HCEC 1CT (cell line): Measurements from ENCODE around the gene SNAPC1.

Experiments used
- DNase-seq: peaks from one replicate; pipeline ENCODE4 v3.0.0-alpha.2; 2017

Gene SNAPC1

DNA sequence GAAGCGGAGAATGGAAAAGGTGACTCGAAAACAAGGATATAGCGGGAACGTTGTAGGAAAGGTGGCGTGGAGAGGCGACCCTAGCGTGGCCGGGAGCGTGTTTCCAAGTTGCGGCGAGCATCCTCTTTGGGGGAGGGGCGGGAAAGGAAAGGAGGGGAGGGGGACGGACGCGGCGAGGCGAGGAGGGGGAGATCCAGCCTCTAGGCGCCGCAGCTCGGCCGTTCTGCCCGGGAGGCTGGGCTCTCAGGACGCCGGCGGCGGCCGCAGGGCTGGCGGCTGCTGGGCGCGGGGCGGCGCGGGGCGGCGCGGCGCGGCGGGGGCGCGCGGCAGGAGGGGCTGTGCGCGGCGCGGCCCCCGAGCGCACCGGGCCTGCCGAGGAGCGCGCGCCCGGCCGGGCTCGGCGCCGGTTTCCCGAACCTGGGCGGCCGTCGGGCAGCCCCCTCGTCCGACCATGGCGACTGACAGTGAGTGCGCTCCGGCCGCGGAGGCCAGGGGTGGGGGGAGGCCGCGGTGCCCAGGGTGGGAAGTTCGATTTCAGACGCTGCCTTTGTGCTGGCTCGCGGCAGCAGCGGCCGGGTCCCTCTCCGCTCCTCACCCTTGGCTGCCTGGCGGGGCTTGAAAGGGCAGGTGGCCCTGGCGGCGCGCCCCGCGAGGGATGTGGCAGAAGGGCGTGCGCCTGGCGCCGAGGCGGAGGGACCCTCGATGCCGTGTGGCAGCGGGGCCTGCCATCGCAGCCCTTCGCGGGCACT lies 50.3 kb downstream of the SNAPC1 start, which contains the start of gene SYT16:
TSS of gene SYT16 (plus strand) at position 357 of the 749 bp plus-strand sequence.
- no peak for DNase-seq

DNA sequence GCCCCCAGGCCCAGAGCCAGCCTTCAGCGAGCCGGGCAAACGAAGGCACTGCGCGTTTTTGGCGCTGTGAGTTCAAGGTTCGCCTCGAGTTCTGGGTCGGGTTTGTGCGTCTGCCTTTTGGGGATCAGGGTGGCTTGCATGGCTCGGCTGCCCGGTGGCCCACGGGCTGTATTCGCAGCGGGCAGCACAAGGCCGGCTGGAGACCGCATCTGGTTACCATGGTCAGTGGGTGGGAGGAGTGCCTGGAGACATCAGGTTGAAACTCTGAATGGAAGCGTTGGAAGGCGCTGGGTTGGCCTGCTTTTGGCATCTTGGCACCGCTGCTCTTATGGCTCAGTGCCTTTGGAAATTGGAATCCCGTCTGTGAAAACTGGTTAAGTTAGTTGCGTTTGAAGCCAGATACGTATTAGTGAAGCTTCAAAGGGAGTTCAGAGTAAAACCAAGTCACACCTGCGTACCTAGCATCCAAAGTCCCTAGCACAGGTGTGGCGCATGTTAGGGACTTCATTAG lies 50.9 kb downstream of the SNAPC1 start:
- DNase-seq = no peak

- no peak for DNase-seq
Measured at GRCh38 chr14:61822458-61822857, 60.2 kb downstream of the SNAPC1 start.

GRCh38 chr14:61832783-61833182 lies 70.6 kb downstream of the SNAPC1 start:
- DNase-seq = no peak

DNA sequence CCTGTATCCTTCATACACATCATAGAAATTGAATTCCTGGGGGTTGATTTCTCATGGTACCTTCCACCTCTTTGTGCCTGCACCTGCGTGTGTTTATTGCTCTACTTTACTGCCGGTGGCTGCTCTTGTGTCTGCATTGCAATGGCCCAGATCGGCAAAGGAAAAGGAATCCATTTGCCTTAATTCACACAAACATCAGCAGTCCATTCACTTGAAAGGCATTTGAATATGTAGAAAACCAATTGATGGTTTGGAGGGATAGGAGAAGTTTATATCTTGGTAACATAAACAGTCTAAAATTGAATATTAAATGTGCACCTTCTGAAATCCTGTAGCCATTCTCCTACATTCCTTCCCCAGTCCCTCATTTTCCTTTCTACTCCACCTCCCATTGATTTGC lies 74.0 kb downstream of the SNAPC1 start:
- DNase-seq = no peak

- DNase-seq = no peak
Measured at GRCh38 chr14:61836807-61837206, 74.6 kb downstream of the SNAPC1 start.

GRCh38 chr14:61837336-61838229 lies 75.4 kb downstream of the SNAPC1 start:
- DNase-seq = peak; percentile 72

DNA sequence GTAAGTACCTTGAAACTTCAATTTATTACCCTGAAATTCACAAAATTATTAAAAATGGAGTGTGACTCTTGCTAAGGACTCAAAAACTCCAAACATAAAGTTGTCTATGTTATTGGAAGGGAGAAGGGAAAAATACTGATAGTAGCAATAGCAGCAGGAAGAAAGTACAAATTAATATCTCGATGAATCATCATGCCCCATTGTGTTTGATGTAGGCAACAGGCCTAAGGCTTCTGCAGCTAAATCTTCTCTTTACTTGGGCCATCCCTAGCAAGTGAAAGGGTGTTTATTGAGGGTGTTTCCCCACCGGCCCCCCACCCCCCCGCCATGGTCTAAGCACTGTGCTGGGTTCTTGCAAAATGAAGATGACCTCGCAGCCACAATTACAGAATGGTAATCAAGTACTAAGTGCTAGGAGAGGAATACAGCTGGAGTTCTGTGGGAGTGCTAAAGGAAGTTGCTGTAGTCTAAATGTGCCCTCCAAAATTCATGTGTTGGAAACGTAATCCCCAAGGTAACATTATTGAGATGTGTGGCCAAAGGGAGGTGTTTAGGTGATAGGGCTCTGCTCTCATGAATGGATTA lies 76.5 kb downstream of the SNAPC1 start:
- DNase-seq = peak; percentile 14

DNA sequence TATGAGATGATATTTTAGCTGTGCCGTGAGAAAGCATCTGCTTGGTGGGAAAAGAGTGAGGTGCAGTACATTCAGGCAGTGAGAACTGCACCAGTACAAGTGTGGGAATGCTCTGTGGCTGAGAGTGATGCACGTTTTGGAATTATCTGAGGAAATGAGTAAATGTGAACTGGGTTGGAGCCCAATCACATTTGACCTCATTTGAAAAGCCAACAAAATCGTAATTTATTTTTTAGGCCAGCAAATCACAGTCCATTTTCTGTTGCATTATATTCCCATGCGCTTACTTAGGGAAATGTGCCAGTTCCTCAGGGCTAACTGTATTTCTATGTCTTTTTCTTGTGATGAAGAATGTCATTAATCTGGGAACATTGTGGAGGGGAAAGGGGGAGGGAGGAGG lies 77.3 kb downstream of the SNAPC1 start:
- peak; percentile 62 for DNase-seq

DNA sequence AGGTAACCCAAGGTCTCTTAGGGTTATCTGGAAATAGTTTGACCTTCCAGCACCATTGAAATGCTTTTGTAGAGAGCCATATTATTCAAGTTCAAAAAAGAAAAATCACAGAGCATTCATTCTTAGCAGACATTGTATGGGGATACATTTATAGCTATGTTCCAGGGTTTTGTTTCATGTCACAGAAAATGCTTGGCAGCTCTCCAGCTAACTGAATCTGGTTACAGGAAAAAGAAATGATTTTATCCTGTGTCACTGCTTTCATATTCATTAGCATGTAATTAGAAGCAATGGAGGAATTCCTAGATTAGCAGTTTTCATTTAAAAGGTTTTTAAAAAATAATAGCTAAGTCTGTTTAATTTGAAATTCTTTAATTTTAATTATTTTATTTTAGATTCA lies 78.9 kb downstream of the SNAPC1 start:
- no peak for DNase-seq
